RPMI7951 (cell line): ENCODE results near the gene BNIP3. TPM values are rescaled to one million over a fixed set of nuclear protein-coding genes. Genes with fewer than 3 reads are reported as not detected.

ENCODE experiments used
- DNase-seq: peaks from one replicate; pipeline ENCODE4 v3.0.0-alpha.2; 2012; ENCODE audit warnings: low read depth
- total RNA-seq: library from RNA; depleted of rRNA; stranded (reverse); fragments of >200 nt; shearing (Covaris generic); gene quantifications from 2 replicates; pipeline ENCODE4 v1.2.3, GENCODE V29; 2014; rRNA removed

Gene BNIP3, protein sequence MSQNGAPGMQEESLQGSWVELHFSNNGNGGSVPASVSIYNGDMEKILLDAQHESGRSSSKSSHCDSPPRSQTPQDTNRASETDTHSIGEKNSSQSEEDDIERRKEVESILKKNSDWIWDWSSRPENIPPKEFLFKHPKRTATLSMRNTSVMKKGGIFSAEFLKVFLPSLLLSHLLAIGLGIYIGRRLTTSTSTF
- 314 and 385 TPM in 2 replicates for total RNA-seq

DNA sequence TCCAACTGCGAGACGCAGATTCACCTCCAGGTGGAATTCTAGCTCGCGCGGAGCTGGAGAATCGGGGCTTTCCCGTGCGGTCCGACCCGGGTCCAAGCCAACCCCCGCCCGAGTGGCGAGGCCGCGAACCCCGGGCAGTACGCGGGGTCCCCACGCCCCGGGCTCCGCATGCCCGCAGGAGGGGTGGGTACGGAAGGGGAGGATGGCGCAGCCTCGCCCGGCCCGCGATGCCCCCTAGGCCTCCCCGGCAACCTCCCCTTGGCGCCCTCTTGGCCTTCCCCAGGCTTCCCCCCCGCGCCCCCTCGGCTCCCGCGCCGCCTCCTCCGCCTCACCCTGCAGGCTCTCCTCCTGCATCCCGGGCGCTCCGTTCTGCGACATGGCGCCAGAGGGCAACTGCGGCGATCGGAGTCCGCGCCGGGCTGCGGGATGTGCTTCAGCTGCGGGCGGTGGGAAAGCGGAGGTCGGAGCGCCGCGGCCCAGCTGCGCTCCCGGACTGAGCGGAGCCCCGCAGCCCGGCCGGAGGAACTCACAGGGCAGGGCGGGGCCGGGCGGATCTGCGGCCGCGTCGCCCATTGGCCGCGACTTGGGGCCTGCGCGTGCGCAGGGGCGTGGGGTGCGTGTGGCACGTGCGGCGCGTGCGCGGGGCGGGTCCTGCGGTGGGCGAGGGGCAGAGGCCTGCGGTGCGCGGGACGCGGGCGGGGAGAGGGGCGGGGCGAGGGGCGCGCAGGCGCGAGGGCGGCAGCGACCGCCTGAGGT is at the start of gene BNIP3:
BNIP3 (minus strand) TSS at position 495 of the 756 bp plus-strand sequence; CDS start at position 378, 117 bp downstream.
- DNase-seq: peak; percentile 89

DNA sequence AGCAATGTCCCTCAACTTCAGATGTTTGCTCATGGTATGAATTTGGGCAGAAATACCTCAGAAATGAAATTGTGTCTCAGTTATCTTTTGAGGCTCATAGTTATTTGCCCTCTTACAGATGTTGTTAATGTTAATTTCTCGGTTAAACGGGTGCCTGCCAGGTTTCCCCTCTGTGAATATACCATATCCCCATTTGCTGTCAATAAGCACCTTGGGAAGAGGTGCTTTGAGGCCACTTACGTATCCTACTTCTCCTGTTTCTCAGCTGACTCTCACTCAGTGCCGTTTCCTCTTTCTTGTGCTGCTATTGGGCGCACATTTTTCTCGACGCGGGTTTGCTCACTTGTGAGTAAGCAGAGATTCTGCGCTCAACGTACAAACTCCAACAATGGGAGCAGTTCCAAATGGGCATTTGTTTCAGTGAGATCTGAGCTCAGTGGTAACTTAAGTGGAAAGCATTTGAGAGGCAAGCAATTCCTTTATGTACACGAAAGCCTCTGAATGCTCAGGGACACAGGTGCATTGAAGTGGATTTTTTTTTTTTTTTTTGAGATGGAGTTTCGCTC is 49.3 kb upstream of the BNIP3 start:
- DNase-seq: no peak

DNA sequence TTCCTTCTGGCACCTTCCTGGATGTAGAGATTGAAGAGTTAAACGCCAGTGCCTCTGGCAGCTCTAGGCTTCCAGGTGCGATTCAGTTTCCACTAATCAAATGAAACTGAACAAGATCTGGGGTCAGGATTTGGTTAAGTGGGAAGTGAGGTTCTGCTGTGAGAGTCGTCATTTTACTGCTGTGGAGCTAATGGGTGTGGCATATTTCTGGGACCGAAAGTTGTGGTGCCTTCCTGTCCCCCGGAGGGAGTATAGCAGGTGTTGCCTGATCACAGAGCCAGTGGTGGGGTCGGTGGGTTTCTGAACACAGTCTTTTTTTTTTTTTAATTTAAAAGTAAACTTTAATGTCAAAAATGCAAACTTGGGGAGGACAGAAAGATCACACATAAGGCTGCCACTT is 47.0 kb upstream of the BNIP3 start:
- no peak for DNase-seq

DNA sequence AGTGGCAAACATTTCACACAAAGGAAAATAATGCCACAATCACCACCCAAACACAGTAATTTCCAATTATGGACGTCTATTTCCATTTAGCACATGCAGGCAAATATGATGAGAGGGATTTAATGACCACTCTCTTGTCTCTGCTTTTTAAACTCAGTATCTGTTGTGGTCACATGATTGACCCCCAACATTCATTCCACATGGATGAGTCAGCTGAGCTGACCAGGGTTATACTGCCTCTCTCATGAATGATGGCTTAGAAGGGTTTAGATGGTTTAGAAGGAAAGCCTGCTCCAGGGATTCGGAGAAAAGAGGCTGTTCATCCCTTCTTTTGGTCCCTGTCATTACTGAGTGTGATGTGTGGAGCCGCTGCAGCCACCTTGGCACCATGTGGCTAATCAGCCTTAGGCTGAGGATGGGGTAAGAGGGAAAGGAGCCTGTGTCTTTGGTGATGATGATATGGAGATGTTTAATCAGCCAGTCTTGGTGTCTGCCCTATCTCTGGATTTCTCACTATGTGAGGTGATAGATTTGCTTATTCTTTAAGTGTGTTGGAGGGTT is 45.8 kb upstream of the BNIP3 start:
- peak; percentile 52 for DNase-seq

DNA sequence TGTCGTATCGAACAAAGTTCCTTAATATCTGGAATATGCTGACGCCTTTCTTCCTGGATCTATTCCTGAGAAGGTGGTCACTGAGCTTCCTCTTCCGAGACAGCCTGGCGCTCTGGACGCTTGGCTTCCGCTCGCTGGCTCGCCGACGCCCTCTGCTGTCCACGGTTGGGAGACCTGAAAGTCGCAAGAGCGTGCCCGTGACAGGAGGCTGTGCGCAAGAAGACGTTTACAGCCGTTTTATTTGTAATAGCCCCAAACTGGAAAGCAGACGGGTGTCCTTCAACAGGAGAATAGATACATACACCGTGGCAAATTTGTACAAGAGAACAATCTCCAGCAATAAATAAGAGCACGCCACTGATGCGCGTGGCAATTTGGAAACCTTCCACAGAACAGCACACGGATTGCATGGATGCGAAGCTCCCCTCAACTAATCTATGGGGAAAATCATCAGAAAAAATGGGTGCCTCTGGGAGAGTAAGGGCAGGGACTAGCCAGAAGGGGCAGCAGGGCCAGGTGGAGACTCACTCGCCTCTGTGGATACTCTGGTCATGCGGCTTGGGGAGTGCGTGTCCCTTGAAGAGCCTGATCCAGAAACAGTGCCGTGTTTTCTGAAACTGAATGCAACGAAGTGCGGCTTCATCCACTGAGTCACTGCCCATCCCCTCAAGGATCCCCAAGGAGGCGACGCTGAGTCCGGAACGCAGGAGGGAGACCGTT is 41.5 kb upstream of the BNIP3 start:
- DNase-seq: peak; percentile 54

DNA sequence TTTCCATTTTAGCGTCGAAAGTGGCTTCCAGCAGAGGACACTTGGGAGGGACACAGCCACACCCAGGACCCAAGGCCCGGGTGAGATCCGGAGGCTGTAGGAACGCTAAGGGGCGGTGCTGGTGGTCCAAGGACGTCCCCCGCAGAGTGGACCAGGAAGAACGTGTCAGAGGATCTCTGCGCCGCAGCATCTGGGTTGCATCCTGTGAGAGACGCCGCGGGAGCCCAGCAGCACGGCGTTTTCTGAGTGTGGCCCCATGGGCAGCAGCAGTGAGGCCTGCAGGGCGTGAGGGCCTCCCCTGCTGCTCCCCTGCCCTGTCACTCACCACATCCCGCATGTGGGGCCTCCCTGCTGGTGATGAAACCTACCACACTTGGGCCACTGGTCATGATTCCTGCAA is 40.5 kb upstream of the BNIP3 start:
- DNase-seq: no peak

DNA sequence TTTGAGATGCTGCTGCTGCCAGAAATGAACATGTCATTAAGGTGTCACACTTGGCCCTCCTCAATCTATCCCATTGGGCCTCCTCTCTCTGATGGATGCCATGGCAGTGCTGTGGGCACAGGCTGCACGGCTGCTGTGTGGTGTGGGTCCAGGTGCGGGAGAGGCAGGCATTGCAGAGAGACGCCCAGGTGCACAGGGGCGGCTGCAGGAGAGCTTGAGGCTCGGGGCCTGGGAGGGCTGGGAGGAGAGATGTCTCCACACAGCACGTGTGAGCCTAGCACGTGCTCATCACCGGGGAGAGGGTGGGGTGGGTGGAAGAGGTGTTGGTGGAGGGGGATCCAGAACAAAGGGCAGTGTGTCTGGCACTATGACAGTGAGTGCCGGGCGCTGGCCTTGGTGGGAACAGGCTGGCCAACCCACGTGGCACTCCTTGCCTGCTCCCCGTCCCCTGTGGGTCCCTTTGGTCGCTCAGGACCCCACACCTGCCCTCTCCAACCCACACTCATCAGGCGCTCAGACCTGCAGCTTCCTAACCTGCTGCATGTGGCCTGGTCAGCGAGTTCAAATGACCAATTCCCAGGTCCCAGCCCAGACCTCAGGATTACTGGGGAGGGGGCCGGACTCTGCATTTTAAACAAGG is 39.9 kb upstream of the BNIP3 start:
- no peak for DNase-seq

DNA sequence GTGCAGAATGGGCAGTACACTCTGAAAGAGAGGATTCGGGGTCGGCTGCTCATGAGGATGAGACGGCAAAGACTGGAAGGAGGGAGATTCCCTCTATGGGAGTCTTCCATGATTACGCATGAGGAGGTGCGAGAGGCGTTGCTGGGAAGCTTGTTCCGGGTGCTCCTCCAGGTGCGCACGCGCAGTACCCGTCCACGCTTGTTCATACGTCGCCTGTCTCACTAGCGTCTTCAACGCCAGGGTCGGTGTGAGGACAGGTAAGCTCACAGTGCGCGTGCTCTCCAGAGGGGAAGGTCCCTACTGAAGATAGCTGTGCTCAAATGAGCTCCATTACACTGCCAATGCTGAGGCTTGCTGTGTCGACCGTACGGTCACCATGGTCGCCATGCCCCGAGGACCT is 39.3 kb upstream of the BNIP3 start:
- no peak for DNase-seq

DNA sequence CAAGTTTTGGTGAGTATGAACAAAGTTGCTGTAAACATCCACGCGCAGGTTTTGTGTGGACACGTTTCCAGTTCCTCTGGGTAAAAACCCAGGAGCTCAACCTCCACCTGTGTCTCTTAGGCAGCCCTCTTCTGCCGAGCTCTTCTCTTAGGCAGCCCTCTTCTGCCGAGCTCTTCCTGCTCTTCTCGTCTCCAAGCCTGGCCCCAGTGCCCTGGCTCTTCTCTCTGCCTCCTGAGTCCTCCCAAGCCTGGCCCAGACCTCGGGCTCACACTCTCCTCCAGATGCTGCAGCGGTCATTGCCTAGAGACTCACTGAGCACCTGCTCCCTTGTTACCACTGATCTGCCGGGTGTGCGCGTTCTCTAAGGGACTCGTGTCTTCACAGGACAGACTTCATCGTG is 38.7 kb upstream of the BNIP3 start:
- DNase-seq: no peak

DNA sequence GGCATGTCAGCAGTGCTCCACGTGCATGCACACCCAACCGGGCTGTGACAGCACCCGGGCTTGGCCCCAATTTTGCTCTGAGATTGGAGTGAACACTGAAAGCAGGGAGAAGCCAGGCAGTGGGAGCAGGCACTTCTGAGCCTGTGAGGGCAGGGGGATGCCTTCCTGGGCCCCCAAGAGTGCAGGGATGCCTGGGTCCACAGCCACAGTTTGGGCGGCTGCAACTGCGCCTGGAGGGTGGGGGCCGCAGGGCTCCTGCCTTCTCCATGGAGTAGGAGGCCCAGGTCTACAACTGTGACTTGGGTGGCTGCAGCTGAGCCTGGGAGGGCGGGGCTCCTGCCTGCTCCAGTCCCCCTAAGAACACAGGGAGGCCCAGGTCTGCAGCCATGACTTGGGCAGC is 37.6 kb upstream of the BNIP3 start:
- DNase-seq: no peak

DNA sequence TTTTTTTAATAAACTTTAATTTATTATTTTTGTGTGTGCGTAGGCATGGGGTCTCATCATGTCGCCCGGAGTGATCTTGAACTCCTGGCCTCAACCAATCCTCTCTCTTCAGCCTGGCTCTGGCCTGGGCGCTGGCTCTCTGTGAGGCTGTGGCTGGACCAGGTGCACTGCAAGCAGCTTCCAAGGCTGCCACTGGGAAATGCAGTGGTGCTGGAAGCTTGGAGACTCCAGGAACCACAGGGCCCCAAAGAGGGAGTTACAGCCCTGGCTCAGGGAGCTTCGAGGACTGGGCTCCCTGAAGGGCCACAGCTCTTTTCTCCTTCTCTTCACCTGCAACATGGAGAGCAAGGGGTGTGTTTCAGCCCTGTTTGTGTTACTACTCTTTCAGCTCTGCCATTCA is 36.7 kb upstream of the BNIP3 start:
- DNase-seq: no peak

DNA sequence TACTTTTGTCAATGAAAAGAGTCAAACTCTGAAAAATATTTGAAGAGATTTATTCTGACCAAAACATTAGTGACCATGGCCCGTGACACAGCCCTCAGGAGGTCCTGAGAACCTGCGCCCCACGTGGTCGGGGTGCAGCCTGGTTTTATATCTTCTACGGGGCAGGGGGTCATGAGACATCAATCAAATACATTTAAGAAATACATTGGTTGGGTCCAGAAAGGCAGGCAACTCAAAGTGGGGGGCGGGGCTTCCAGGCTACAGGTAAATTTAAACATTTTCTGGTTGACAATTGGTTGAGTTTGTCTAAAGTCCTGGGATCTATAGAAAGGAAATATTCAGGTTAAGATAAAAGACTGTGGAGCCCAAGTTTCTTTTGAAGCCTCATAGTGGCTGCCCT is 34.8 kb upstream of the BNIP3 start:
- no peak for DNase-seq

DNA sequence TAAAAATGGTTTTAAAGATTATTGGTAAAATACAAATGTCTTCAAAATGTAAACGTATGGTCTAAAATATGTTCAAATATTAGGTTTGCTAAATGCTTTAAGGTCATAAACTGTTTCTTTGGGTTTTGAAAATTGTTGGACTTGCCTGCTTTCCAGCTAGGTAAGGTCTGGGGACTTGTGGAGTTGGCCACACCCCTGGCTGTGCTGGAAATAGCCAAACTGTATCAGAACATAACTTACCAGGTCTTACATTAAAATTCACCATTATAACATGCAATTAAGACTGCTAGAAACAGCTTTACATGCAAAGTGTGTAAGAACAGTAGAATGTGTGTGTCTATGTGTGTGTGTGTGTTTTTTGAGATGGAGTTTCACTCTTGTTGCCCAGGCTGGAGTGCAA is 29.7 kb upstream of the BNIP3 start:
- no peak for DNase-seq

DNA sequence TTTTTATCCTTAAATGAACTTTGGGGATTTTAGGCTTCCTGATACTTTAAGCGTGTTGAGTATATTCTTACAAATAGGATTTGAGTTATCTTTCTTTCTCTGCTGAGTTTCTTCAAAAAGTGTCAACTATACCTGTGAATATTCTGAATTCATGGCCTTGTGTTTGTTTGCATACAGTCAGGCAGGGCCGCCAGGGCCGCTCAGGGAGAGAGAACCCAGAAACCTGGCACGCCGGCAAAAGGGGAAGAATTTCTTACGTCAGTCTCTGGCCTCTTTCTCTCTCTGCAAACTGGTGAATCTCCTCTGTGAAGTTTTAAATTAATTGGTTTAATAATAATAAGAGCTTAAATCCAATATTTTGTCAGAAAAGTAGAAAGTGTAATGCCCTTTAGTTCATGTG is 29.3 kb upstream of the BNIP3 start:
- DNase-seq: no peak

DNA sequence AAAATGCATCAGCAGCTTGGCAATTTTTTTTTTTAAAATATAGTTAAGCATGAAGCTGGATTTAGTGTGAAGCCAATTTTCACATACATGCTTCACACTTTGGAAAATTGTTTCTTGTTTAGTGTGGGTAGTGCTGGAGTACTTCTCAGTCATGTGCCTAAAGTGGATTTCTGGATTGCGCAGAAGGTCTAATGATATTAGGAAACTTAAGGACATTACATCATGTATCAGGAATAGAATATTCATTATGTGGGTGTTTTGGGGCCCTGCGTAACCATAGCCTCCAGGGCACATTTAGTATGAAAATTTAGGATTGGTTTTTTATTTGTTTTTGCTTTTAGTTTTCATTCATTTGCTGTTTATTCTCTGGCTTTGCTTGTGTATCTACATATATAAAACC is 28.8 kb upstream of the BNIP3 start:
- DNase-seq: no peak

DNA sequence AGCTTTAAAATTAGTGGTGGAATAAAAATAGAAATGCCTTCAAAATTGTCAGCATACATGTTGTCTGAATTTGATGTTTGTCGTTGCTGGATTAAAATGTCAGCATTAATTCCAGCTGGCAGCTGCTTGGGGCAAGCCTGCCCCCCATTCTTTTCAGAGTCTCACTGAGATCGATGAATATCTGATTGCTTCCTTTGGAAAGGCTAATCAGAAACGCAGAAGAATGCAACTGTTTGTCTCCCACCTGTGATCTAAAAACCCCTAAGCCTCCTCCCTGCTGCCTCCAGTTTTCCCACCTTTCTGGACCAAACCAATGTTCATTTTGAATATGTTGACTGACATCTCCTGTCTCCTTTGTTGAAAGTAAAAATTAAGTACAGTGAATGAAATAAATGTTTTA is 27.9 kb upstream of the BNIP3 start:
- no peak for DNase-seq

DNA sequence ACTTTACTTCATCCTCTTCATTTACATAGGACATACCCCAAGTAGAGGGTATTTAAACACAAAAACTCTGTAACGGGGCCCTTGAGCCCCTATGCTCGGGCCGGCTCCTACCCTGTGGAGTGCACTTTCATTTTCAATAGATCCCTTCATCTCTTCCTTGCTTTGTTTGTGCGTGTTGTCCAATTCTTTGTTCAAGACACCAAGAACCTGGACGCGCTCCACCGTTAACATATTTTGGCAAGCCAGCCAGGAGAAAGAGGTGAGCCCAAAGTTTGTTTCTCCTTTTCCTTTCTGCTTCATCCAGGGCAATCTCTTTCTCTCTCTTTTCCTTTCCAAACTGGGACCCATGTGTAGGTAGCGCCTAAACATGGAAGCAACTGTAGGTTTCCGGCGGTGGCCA is 26.0 kb upstream of the BNIP3 start:
- no peak for DNase-seq

DNA sequence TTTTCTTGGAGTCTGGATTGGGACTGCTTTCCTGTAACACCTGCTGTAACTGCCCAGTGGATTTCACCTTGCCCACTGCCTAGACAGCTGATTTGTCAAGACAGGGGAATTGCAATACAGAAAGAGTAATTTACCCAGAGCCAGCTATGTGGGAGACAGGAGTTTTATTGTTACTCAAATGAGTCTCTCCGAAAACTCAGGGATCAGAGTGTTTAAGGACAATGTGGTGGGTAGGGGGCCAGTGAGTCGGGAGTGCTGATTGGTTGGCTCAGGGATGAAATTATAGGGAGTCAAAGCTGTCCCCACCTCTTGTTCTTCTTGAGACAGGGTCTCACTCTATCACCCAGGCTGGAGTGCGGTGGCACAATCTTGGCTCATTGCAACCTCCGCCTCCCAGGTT is 25.2 kb upstream of the BNIP3 start:
- DNase-seq: no peak

DNA sequence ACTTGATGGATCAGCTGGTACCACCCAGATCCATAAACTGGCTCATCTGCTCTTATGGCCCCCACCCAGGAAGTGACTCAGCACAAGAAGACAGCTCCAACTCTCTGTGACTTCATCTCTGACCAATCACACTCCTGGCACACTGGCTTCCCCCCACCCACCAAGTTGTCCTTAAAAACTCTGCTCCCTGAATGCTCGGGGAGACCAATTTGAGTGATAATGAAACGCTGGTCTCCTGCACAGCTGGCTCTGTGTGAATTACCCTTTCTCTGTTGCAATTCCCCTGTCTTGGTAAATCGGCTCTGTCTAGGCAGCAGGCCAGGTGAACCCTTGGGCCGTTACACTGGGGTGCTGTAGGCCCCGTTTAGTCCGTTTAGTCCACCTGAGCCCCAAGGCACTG is 23.4 kb upstream of the BNIP3 start:
- no peak for DNase-seq

DNA sequence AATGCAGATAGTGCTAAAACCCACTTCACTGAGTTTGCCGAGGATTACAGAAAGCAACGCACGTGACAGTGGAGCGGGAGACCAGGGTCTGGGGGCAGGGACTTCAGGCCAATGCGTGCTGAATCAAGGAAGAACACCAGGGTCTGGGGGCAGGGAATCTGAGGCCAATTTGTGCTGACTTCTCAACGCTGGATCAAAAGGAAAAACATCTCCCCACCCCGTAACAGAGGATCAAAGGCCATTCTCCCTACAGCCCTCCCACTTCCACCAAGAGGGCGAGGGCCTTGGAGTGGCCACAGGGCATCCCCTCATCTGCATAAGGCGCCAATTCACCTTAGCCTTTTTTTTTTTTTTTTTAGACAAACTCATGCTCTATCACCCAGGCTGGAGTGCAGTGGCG is 22.3 kb upstream of the BNIP3 start:
- no peak for DNase-seq

DNA sequence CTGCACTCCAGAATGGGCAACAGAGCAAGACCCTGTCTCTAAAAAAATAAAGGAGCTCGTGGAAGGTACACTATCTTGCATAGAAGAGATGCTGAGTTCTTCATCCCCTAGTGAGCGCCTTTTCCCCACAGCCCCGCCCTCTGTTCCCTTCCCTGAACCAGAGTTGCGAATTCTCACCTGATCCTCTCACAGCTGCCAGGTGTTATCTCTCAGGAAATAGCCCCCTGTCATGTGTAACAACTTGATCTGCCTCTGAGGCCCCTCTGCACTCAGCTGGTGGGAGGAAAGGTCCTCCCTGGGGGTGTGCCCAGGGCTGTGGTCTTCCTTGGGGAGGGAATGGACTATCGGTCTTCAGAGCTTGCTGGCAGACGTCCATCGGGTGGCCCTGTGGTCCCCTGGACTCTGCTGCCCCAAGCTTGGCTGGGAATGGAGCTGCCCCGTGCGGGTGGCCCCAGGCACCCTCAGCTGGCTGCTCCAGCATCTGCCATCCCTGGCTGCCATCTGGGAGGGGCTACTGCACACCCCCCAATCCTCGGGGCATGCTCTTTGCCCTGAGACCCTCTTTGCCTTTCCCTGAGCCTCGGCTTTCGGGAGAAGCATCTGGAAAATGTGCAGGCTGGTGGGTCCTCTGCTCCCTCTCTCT is 21.7 kb upstream of the BNIP3 start:
- DNase-seq: no peak
